HG02938 (cell line): ENCODE measurements around the gene HP1BP3.

Source experiments
- ATAC-seq: cut with Tn5 transposase; IDR thresholded peaks from one replicate; pipeline ENCODE4 v1.9.1; 2021; ENCODE audit warnings: mild to moderate bottlenecking, moderate library complexity; ENCODE audit not compliant: unreplicated experiment

Gene HP1BP3

DNA sequence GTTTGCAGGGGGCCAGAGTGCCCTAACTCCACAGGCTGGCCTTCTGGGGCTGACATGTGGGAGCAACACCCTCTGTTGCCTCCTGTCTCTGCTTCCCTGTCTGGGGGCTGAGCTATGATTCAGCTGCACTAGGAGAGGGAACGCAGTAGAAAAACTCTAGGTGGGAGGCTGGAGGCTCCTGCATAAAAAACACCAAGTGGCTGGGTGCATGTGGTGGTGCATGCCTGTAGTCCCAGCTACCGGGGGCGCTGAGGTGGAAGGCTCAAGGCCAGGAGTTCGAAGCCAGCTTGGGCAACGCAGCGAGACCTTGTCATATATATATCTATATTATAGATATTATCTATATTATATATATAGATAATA is 74.9 kb downstream of the HP1BP3 start:
- no peak for ATAC-seq

DNA sequence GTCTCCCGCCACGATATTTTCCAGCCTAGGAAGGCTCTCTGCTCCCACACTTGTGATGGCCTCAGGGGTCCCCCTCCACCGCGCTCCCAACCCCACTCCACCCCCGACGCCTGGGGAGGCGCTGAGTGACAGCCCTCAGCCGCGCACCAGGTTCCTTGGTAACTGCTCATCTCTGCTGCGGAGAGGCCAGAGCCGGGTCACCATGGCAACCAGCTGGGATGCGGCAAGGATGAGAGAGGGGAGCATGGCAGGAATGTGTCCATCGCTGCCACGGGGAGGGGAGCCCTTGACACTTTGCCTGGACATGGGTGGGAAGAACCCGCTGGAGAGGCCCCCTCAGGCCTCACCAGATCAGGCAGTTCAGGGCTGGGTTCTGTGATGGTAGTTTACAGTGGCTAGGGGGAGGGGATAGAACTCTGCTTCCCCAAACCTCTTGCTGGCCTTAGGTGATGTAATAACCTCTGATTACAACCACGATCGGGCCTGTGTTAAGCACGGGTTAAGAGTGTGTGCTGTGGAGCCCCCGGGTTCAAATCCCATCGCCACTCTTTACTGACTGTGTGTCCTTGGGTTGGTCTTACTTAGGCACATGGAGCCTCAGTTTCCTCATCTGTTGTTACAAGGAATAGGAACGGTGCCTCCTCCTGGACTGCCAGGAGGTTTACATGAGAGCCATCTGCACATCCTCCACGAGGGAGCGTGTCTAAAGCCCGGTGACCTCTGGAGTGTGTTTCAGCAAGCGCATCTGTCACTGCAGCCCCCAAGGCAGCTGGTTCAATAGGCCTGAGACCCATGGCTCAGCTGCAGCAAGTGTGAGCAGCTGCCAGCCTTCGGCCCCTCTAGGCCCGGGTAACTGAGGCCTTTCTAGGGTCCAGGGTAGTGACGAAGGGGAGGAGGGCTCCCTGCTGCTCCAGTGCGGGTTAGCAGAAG is 75.6 kb downstream of the HP1BP3 start:
- no peak for ATAC-seq

DNA sequence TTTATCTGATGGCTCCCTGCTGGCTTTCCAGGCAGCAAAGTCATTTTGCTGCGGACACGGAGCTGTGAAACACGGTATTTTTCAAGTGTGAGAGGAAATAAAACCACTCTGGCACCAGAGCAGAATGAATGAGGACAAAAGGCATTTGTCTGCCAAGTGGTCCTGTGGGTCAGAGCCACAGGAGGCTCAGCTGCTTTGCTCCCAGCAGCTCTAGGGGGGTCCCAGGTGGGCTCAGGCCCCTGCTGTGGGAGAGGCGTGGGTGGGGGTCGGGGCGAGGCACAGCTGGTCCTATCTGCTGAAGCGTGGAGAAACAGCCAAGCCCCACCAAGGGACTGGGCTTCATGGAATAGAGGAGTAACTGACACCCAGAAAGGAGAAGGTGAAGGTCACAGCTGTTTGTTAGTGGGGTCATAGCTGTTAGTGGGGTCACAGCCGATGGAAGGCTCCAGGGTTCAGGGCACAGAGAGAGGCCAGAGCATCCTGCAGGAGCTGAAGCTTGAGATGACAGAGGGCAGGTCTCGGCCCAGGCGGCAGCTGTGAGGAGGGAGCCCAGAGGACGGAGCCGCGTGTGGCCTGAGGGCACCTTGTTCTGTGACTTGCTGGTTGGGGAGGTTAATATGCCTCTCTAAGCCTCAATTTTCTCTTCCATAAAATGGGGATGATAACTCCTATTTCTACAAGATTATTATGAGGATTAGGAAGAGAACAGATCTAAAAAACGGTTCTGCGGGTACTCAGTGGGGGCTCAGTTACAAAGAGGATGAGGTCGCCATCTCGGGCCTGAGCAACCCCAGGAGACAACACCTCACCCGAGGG is 76.4 kb downstream of the HP1BP3 start:
- no peak for ATAC-seq

DNA sequence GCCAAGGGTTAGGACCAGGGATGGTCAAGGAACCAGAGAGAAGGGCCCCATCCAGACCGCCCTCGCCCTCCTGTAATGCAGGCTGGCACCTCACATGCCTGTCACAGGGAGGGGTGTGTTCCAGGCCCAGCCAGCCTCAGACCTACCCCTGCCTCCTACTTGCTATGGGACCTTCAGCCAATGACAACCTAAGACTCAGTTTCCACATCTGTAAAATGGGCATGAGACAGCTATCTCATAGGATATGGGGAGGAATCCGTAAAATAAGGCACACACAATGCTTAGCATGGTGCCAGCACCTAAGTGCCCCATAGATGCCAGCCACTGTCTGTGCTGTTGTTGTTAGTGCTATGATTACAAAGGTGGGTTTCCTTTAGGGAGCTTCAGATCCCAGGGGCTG is 77.2 kb downstream of the HP1BP3 start:
- ATAC-seq = no peak

DNA sequence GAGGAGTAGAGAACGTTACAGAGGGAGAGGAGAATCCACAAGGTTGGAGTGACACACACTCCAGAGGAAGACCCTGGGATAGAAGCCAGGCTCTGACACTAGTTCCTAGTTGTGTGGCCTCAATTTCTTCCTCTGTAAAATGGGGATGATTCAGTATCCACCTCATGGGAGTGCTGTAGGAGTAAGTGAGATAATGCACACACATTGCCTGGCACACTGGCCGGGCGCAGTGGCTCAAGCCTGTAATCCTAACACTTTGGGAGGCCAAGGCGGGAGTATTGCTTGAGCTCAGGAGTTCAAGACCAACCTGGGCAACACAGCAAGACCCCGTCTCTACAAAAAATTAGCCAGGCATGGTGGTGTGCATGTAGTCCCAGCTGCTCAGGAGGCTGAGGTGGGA is 78.2 kb downstream of the HP1BP3 start:
- ATAC-seq = no peak

DNA sequence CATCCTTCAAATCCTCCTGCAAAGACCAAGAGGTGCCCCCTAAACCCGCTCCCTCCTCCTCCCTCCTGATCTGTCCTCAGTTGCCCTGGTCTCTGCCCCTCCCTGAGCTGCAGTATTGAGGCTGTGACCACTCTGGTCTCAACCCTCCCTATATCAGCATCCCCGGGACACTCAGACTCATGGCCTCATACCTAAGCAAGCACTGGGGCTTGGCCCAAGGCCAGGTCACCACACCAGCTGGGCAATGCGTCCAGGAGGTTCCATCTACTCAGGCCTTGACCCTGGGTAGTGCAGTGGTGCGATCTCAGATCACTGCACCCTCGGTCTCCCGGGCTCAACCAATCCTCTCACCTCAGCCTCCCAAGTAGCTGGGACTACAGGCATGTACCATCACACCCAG is 79.0 kb downstream of the HP1BP3 start:
- no peak for ATAC-seq

DNA sequence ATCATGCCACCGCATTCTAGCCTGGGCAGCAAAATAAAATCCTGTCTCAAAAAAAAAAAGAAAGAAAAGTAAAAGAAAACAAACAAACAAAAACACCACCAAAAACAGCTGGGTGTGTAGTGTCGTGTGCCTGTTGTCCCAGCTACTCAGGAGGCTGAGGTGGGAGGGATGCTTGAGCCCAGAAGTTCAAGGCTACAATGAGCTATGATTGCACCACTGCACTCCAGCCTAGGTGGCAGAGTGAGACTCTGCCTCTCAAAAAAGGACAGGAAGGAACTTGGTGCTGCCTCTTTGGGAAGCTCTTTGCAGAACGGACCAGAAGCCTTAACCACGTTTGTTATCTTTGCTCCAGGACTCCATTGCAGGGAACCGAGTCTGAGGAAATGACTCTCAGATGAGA is 80.3 kb downstream of the HP1BP3 start:
- ATAC-seq = no peak

DNA sequence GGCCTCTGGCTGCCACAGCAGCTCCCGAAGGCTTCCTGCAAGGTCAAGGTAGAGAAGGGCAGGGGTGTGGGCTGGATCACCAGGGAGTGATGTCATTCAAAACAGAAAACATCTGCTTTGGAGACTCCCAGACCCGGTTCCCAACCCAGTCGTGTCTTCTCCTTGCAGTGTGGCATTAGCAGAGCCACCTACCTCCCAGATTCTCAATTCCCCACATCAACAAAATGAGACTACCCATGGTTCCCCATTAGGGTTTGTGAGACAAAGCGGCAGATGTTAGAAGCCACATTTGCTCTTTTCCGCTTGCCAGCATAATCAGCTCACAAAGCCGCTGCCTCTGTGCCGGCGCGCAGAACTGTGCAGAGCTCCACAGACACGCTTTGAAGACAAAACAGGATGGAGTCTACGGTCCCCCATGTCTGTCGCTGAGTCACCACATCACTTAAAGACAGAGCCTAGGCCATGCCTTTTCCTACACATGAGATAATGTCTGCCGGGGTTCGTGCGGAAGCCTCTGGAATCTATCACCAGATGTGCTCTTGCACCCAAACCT is 81.8 kb downstream of the HP1BP3 start:
- no peak for ATAC-seq

DNA sequence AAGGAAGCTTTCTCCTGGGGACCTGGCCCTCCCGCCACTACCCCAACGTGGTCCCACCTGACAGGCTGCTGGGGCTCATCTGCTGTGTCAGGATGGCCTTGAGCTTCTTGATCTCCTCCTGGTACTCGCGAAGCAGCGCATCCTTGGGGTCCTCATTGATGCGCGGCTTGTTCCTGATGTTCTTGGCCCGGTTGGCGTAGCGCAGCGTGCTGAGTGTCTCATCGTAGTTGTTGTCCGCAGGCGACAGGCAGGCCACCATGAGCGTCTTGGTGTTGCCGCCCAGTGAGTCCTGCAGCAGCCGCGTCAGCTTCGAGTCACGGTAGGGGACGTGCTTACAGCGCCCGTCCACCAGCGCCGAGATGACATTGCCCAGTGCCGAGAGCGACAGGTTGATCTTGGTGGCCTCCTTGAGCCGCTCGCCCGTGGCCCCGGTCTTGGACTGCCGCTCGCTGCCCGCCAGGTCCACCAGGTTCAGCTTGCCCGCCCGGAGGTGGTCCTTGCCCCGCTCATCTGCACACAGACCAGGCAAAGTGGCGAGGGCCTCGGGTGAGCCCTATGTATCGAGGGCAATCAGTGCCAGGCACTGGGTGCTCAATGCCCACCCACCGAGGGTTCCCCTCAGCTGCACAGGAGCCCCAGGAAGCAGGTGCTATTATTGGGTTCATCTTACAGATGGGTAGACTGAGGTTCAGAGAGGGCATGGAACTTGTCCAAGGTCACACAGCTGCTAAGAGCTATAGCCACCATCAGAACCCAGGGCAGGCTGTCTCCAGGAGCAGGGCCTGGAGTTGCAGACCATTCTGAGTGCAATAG is 82.5 kb downstream of the HP1BP3 start:
- no peak for ATAC-seq

DNA sequence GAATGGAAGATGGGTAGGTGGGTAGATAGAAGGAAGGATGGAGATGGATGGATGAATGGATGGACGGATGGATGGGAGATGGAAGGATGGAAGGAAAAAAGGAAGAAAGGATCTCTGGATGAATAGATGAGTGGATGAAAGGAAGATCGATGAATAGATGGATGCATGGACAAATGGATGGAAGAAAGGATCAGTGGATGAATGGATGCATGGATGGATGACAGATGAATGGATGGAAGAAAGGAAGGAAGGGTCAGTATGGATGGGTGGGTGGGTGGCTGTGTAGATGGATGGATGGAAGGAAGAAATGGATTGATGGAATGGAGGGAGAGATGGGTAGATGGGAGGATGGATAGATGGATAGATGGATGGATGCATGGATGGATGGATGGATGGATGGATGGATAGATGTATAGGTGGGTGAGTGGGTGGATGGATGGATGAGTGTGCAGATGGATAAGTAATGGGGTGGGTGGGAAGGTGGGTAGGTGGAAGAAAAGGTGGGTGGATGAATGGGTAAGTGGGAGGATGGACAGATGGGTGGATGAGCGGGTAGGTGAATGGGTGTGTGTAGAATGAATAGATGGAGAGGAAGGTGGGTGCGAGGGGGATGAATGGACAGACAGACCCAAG is 83.9 kb downstream of the HP1BP3 start:
- ATAC-seq = no peak

DNA sequence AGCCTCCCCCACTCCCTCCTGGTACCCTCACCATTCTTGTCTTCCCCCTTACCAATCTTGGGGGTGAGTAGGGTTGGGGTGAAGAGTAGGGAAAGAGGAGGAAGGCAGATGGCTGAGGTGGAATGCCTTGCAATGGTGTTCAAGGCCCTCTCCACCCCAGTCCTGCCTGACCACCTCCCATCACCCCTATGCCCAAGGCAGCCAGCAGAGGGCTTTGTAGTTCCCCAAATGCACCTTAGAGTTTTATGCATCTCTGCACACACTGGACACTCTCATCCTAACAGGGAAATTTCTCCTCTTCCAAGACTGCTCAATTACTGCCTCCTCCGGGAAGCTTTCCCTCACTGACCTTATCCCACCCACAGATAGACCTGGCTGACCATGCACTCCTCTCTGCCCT is 84.7 kb downstream of the HP1BP3 start:
- no peak for ATAC-seq

DNA sequence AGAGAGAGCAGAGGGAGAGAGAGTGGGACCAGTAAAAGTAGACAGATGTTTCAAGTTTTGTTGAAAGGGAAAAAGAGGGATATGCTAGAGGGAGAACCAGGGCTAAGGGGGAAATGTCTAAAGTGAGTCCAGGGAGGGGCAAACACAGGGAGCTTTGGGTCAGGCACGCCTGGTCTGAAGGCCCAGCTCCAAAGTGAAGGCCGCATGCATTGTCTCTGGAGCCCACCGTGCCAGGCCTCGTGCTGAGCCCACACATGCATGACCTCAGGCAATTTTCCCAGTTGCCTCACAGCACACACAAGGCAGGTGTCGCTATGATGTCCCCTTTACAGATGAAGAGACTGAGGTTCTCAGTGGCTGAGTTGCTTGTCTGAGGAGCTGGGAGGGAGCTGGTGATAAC is 85.3 kb downstream of the HP1BP3 start:
- no peak for ATAC-seq

DNA sequence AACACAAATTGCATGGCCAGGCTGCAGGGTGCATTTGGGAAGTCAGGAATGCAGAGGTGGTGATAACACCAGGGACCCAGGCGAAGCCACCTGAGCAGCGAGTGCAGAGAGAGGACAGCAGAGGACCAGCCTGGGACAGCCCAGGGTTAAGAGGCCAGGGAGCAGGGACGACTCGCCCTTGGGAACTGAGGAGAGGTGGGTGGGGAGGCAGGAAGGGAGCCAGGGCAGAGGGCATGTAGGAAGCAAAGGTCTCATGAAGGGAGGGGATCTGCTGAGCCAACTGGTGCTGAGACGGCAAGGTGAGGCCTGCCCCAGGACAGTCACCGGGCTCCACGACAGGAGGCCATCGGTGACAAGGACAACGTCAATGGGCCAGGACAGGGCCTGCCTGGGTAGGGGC is 85.7 kb downstream of the HP1BP3 start:
- no peak for ATAC-seq

DNA sequence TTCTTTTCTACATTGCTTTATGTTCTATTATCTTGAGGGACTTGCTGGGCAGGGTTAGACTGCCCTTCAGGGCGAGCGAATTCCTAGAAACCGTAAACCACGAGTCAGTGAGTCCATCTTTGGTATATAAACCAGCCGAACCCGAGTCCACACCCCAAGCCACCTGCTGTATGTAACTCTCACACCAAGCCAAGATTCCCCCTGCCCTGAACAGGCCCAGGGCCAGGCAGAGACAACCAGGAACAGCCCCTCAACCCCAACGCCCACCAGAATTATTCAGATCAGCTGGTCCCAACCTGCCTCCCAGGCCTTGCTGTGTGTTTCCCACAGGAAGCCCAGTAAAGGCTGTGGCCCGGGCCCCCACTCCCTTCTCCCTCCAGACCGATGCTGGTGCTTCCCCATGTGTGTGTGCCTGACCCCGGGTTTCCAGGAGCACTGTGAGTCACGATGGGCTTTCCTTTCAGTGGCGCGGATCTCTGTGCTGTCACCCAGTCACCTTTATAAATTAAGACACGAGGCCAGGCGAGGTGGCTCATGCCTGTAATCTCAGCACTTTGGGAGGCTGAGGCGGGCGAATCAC is 86.4 kb downstream of the HP1BP3 start:
- no peak for ATAC-seq

DNA sequence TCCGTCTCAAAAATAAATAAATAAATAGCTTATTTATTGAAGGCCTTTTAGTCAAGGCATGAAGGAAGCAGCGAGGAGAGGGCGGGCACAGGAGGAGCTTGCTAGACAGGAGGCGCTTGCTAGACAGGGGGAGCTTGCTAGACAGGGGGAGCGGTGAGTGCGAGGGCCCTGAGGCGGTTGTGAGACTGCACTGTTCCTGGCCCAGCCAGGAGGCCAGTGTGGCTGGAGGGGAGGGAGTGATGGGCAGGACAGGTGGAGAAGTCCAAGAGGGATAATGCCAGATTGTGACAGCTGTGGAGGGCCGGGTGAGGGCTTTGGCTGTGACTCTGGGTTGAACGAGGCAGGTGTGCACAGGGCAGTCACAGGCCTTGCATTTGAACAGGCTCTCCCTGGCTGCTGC is 87.5 kb downstream of the HP1BP3 start:
- ATAC-seq = no peak

DNA sequence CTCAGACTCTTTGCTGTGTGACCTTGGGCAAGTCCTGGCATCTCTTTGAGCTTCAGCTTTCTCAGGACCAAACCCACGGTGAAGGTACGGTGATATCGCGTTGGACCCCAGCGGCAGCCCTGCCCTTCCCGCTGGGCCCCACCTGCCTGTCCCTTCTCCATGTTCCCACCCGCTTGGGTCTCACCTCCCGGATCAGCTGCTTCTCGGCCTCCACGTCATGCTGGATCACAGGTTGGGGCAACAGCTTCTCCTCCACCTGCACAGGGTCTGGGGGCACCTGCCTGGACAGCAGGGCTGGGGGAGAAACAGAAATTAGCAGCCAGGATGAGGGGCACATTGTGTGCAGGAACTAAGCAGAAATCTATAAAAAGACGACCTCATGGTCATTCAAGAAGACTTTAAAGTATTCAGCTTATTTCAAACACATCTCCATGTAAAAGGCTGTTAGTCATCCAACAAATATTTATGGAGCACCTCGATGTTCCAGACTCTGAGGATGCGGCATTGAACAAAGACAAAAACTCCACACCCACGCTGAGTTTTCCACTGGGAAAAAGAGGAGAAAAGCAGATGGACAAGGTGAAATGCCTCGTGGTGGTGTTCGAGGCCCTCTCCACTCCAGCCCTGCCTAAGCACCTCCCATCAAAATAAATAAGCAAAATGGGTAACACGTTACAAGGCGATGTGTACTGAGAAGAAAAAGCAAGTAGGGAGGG is 88.8 kb downstream of the HP1BP3 start:
- no peak for ATAC-seq

DNA sequence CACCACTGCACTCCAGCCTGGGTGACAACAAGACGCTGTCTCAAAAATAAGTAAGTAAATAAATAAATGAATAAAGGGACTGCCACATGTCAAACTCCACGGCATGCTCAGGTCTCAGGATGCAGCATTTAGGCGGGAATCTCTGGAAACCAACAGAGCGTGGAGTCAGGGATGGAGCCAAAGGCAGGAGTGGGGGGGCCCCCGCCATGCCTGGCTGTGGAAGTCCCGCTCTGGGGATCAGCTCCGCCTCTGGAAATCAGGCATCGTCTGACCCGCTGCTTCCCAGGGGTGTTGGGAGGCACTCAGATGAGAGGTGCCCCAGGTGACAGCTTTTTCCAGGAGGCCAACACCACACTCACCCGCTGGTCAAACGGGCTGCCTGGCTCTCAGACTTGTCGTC is 89.5 kb downstream of the HP1BP3 start:
- ATAC-seq = no peak

DNA sequence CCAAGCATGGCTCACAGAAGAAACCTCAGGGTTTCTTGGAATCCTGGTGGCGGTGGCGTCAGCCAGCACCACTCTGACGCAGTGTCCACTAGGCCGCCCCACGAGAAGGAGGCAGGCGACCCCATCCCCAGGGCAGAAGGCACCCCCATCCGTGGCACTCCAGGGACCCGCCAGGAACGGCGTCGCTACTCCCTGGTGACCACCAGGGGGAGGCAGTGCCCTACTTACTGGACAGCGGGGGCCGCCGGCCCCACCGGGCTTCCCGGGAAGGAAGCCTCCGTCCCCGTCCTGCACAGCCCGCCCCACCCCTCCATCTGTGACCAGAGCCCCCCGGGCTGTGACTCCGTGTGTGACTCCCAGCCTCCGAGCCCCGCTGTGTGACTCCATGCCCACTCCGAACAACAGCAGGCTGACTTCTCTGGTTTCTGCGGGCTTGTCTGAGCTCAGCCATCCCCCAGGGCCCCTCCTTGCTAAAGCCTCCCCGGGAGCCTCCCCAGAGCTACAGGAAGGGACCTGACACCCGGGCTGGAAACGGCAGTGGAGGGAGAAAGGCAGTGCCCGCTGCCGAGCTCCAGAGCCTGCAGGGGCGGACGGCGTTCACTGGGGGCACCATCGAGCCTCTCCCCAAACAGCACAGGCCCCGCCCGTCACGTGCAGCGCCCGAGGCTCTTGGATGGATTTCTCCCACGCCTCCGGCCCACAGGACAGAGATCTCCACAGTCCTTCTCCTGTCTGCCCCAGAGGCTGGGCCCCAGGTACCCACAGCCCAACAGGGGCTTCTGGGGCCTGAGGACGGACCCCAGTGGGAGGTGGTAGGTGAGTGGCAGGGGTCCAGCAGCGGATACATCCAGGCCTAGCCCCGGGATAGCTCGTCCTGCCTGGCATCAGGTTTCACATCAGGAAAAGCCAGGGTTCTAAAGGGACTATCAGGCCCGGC is 90.4 kb downstream of the HP1BP3 start:
- peak; percentile 62 for ATAC-seq
